ENCODE data around the gene BNIPL.

DNA sequence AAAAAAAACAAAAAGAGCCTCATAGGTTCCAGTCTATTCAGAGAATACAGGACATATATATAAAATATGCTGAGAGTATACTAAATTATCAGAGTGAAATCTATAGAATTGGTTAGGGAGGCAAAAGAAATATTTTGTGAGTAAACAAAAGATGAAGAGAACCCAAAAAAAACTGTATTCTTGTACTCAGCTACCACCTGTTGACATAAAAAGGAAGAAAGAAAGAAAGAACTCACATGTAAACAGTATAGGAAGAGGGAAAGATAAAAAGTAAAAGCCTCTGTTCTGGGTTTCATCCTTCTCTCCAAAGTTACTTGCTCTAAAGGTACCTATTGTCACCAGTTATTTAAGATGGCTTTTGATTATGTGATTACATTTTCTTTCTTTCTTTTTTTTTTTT, 9.9 kb upstream of the BNIPL start:
- TF ChIP-seq, protein P1, sequence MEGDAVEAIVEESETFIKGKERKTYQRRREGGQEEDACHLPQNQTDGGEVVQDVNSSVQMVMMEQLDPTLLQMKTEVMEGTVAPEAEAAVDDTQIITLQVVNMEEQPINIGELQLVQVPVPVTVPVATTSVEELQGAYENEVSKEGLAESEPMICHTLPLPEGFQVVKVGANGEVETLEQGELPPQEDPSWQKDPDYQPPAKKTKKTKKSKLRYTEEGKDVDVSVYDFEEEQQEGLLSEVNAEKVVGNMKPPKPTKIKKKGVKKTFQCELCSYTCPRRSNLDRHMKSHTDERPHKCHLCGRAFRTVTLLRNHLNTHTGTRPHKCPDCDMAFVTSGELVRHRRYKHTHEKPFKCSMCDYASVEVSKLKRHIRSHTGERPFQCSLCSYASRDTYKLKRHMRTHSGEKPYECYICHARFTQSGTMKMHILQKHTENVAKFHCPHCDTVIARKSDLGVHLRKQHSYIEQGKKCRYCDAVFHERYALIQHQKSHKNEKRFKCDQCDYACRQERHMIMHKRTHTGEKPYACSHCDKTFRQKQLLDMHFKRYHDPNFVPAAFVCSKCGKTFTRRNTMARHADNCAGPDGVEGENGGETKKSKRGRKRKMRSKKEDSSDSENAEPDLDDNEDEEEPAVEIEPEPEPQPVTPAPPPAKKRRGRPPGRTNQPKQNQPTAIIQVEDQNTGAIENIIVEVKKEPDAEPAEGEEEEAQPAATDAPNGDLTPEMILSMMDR (IDR thresholded peaks at IDR 0.05; ENCODE audit: low read length): no peak
- TF ChIP-seq EZH2 (IDR thresholded peaks at IDR 0.05; ENCODE audit: borderline replicate concordance, low read length): no peak

Data from OCI-LY1 (cell line).